GM12865 (cell line): ENCODE data around the gene SDC1.

Experiments used
- DNase-seq: peaks from one replicate; pipeline ENCODE4 v3.0.0; 2010; ENCODE audit warnings: low read depth
- H3K4me3 ChIP-seq: 2 replicates; pipeline ENCODE4 v1.5.1; 2011; ENCODE audit warnings: mild to moderate bottlenecking, low read depth, low read length, control low read depth
- CTCF ChIP-seq: IDR thresholded peaks from 2 replicates; pipeline ENCODE4 v1.5.1; 2011; ENCODE audit warnings: low read length, control low read depth, low read depth, inconsistent platforms; ENCODE audit not compliant: insufficient read depth; ENCODE audit errors: missing control alignments

SDC1 gene

GRCh38 chr2:20217041-20217970, 7.6 kb downstream of the SDC1 start:
- TF ChIP-seq CTCF, result no peak
- H3K4me3 ChIP-seq, result no peak overlapping the region
- DNase-seq, result no peak

- H3K4me3 ChIP-seq, result no peak overlapping the region
- TF ChIP-seq CTCF, result no peak
- no peak for DNase-seq
Observed at GRCh38 chr2:20216130-20217025, 8.6 kb downstream of the SDC1 start.

- no peak for DNase-seq
- no peak overlapping the region for H3K4me3 ChIP-seq
- TF ChIP-seq CTCF, result no peak
Observed at GRCh38 chr2:20215183-20216040, 9.5 kb downstream of the SDC1 start.

- no peak overlapping the region for H3K4me3 ChIP-seq
- DNase-seq, result no peak
- TF ChIP-seq CTCF, result no peak
Observed at GRCh38 chr2:20214566-20215182, 10.3 kb downstream of the SDC1 start.

GRCh38 chr2:20213651-20214565, 11.0 kb downstream of the SDC1 start:
- DNase-seq, result peak; percentile 50
- H3K4me3 ChIP-seq, result no peak overlapping the region
- TF ChIP-seq CTCF, result no peak
